Right hindlimb (tissue), 1 donor: ENCODE measurements around the gene HSD17B8.
A peak's percentile ranks its signal among the peaks of the same experiment; 100 is the strongest.

ENCODE experiments used
- DNase-seq: peaks from one replicate; pipeline ENCODE4 v3.0.0-alpha.2; 2018

HSD17B8 gene

GRCh38 chr6:33204415-33205190 lies at the start of gene HSD17B8:
Gene HSD17B8 (plus strand): TSS chr6:33204655. CDS start chr6:33204669, 14 bp downstream.
- peak; percentile 95 for DNase-seq

DNA sequence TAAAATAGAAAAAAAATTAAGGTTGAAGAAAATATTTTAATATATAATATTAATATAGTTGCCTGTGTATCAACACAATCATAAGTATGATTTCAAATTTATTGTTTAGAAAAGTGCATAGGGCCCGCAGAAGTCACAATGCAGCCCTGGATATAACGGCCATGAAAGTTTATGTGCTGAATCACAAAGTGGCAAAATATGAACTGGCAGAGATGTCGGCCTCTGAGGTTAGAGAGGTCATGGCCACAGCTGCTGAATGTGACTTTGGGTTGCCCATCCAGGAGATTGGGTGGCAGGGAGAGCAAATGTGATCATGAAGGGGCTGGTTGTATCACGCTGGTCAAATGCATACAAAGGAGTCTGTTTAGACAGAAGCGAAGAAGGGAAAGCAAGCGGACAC lies 47.9 kb upstream of the HSD17B8 start:
- no peak for DNase-seq

GRCh38 chr6:33156964-33157363 lies 47.5 kb upstream of the HSD17B8 start:
- DNase-seq: no peak

DNA sequence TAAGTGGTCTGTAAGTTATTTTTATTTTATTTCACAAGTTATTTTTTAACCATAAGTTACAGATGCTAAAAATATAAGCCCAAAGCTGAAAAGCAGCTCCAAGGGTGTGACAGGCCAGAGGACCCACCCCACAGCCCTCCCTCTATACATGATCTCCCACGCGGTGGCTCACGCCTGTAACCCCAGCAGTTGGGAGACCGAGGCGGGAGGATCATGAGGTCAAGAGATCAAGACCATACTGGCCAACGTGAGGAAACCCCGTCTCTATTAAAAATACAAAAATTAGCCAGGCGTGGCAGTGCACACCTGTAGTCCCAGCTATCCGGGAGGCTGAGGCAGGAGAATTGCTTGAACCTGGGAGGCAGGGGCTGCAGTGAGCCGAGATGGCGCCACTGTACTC lies 44.4 kb upstream of the HSD17B8 start:
- DNase-seq: no peak

- peak; percentile 85 for DNase-seq
Measured at GRCh38 chr6:33160728-33161344, 43.6 kb upstream of the HSD17B8 start.

DNA sequence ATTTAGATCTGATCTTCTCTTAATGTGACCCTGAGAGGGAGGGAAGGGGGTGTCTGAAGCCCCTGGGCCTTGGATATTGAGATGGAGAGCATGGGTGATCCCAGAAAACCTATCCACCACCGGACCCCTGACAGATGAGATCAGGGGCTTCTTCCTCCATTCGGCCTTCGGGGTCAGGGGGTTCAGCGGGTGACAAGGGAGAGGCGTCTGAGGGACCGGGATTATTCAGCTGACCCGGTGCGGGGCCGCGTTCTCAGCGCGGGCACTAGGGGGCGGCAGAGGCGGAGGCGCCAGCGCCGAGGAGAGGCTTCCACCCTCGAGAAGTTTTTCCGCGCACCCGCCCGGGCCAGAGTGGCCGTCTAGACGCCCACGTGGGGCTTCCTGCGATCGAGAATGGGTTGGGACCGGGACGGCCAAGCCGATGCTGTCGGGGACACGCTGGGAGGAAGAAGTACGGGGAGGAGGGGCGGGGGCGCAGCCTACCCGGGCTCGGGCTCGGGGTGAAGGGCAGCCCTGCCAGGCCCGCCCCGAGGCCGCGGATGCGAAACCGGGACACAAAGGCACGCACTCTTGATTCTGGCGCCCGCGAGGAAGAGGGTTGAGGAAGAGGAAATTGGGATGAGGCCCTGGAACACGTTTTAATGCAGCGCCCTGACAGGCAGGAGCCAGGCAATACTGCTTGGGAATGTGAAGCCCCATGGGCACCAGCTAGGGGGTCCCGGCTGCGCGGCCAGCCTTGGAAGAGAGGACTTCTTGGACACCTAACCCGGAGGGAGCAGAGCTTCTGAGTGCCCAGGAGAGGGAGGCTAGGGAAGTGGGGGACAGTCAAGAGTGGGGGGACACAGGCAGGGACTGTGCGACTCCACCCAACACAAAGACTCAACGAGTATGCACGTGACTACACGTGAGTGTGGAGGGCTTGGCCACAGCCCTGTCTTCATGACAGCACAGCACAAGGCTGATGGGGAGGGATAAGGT lies 42.8 kb upstream of the HSD17B8 start:
- DNase-seq: peak; percentile 89

- DNase-seq: no peak
Measured at GRCh38 chr6:33163540-33163939, 40.9 kb upstream of the HSD17B8 start.

DNA sequence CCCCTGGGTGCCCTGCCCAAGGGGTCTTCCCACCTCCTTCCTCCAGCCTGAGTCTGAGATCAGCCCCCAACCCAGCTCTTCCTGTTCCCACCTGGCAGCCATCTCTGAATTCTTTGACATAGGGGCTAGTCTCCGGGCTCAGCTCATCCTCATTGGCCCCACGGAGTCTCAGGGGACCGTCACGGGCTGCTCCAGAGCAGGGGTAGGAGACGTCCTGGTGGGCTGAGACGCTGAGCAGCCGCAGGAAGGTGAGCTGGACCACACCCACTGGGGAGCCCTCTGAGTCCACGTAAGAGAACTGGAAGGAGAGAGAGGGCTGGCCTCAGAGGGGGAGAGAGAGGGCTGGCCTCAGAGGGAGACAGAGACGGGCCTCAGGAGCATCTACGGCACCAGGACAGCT lies 40.3 kb upstream of the HSD17B8 start:
- DNase-seq: no peak

GRCh38 chr6:33164665-33165373 lies 39.6 kb upstream of the HSD17B8 start:
- no peak for DNase-seq

DNA sequence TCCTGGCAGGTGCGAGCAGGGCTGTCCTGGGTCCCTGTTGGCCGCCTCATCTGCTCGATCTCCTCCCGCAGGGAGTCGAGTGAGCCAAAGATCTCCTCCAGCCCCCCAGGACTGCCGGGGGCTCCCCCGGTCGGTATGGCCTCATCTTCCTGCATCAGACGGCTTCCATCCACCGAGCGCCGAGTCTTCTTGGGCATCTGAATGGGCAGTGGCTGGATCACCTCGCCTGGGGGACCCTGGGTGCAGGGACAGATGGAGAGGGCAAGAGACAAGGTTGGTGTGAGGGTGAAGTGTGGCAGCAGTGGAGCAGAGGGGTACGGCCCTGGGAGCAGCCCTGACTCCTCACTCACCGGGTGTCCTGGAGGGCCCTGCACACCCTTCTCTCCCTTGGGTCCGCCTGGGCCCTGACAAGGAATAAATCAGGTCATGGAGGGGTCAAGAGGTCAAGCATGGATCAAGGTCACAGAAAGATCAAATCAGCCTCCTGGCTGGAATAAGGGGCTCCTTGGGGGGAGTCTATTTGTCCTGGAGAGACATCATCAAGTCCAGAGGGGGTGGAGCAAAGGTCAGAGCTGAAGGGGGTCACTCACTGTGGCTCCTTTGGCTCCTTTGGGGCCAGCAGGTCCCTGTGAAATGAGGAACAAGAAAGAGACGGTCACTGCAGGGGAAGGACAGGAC lies 38.7 kb upstream of the HSD17B8 start:
- DNase-seq: no peak

DNA sequence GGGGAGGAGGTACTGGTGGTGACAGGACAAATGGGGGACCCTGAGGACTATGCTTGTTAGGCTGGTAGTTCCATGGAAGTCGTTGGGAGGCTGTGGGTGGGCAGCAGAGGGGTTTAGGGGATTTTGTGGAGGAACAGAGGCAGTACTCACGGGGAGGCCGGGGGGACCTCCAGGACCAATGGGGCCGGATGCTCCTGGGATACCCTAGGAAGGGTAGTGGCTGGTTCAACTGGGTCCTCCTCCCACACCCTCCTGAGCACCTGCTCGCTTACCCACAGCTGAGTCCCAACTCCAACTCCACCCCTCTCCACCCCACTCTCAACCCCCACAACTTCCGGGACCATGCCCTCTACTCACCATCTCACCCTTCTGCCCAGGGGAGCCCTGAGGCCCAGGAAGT lies 38.1 kb upstream of the HSD17B8 start:
- DNase-seq: no peak

- DNase-seq: no peak
Measured at GRCh38 chr6:33166811-33167210, 37.6 kb upstream of the HSD17B8 start.

GRCh38 chr6:33167374-33168283 lies 36.8 kb upstream of the HSD17B8 start:
- peak; percentile 22 for DNase-seq

GRCh38 chr6:33168284-33168601 lies 36.2 kb upstream of the HSD17B8 start:
- DNase-seq: peak; percentile 19

- DNase-seq: no peak
Measured at GRCh38 chr6:33168639-33169038, 35.8 kb upstream of the HSD17B8 start.

DNA sequence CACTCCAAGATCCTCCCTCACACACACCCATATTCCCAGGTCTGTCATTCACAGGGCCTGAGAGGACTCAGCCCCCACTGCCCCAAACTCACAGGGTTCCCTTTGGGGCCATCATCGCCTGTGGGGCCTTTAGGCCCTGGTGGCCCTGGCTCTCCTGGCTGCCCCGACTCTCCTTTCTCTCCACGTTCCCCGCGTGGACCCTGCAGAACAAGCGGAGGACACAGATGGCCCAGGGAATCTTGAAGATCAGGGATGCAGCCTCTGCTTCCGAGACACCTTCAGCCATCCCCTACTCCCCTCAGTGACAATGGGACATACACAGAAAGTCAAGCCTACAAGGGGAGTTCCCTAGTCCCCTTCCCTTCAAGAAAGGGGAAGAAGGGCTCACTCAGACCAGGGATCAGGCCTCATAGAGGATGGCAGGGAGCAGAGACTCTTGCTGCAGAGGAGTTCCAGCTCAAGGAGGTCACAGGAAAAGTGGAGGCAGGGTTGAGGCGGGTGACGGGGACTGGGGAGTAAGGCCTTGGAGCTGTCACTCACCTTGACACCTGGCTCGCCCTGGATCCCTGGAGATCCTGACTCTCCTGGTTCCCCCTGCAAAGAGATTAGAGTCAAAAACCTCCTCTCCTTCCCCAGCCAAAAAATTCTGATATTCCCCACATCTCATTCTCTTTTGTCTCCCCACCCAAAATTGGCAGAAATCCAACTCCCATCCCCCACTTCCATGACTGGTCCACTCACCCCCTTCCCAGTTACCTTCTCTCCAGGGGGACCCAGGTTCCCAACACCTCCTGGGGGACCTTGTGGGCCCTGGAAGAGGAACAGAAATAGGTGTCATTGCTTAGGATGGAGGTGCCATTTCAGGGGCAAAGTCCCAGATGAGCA lies 34.9 kb upstream of the HSD17B8 start:
- peak; percentile 22 for DNase-seq

GRCh38 chr6:33170176-33171015 lies 34.1 kb upstream of the HSD17B8 start:
- DNase-seq: peak; percentile 22

DNA sequence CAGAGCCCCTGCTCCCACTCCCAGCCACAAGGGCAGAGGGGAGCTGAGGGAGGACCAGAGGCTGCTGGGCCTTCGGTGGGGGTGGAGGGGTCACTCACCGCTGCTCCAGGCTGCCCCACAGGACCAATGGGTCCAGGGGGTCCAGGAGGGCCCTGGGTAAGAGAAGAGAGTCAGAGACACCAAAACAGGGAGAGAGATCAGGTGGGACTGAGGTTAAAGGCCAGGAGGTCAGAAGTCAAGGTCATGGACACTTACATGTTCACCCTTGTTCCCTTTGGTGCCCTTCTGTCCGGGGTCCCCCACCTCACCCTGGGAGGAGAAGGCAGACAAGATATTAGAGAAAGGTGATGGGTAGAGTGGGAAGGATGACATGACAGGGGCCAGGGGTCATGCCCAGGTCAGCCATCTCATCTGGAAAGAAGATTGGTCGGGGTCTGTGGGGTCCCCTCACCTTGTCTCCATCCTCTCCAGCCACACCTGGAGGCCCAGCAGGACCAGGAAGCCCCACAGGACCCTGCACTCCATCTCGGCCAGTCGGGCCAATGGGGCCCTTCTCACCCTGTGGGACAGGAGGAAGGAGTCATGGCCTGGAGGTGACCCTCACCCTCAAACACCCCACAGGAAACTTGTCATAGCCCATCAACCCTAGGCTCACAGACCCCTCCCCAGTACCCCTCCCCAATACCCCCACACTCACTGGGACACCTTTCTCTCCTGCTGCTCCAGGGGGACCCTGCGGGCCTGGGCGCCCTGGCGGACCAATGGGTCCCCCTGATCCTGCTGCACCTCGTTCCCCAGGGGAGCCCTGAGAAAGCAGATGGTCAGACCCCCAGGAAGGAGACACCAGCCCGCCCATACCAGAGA lies 33.2 kb upstream of the HSD17B8 start:
- DNase-seq: peak; percentile 18
